ENCODE measurements around the gene XYLT2.

DNA sequence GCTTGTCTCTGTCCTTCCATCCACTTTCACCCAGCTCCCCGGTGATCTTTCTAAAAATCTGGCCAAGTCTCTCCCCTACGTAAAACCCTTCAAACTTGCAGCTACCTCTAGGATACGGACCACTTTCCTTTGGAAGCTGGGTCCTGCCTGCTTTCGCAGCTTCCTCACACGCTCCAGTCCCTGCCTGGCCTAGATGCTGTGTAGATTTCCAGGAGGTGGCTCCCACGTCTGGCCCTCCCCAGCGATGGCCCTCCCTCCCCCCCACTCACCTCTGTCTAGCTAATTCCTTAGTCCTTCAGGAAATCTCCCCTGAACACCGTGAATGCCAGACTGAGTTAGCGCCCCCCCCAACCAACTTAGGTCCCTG, 52.0 kb downstream of the XYLT2 start:
- TF ChIP-seq, protein P1, sequence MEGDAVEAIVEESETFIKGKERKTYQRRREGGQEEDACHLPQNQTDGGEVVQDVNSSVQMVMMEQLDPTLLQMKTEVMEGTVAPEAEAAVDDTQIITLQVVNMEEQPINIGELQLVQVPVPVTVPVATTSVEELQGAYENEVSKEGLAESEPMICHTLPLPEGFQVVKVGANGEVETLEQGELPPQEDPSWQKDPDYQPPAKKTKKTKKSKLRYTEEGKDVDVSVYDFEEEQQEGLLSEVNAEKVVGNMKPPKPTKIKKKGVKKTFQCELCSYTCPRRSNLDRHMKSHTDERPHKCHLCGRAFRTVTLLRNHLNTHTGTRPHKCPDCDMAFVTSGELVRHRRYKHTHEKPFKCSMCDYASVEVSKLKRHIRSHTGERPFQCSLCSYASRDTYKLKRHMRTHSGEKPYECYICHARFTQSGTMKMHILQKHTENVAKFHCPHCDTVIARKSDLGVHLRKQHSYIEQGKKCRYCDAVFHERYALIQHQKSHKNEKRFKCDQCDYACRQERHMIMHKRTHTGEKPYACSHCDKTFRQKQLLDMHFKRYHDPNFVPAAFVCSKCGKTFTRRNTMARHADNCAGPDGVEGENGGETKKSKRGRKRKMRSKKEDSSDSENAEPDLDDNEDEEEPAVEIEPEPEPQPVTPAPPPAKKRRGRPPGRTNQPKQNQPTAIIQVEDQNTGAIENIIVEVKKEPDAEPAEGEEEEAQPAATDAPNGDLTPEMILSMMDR (conservative IDR thresholded peaks at IDR 0.05) = no peak
- no peak for TF ChIP-seq ZFX (IDR thresholded peaks at IDR 0.05)

Measured in C4-2B (cell line).